Fibroblast of pulmonary artery (primary cell): Measurements from ENCODE around the gene VAV2.
A peak's percentile ranks its signal among the peaks of the same experiment; 100 is the strongest.

Experiments used
- DNase-seq: peaks from one replicate; pipeline ENCODE4 v3.0.0-alpha.2; 2010; ENCODE audit warnings: low read depth
- H3K4me3 ChIP-seq: replicated peaks from 2 replicates; pipeline ENCODE4 v1.5.1; 2011; ENCODE audit warnings: low read depth, mild to moderate bottlenecking, control low read depth, low read length, moderate library complexity
- TF ChIP-seq, protein P1 (sequence below): IDR thresholded peaks from 2 replicates; pipeline ENCODE4 v1.5.1; 2011; ENCODE audit warnings: mild to moderate bottlenecking, control low read depth, low read length, inconsistent platforms; ENCODE audit errors: missing control alignments

Gene VAV2

DNA sequence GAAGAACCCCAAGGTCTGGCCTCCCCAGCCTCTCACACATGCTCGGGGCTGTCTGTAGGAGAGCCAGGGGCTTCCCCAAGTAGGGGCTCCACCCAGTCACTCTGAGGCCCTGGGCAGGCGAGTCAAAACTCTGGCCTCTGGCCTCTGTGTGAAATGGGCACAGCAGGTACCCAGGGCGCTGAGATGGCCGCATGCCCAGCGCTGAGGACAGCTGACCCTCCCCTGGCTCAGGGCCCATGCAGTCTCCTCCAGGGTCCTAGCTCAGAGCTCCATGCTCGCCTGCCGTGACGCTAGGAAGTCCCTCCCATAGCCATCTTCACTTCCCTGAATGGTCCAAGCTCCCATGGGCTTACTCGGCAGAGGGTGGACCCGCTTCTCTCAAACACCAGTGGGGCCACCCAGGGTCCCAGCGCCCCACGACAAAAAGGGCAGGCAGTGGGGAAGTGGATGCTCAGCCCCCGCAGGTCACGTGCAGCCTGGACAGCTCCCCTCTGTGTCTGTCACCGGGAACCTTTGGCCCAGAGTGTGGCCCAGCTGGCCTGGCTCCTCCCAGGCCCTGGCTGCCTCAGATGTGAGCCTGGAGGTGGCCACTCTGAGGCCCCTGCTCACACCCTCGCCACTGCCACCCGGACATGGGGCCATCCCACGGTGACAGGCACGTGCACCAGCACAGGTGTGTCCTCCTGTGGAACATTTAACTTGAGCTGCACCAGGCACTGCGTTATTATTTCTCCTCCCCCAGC lies 12.2 kb upstream of the VAV2 start:
- no peak for DNase-seq

DNA sequence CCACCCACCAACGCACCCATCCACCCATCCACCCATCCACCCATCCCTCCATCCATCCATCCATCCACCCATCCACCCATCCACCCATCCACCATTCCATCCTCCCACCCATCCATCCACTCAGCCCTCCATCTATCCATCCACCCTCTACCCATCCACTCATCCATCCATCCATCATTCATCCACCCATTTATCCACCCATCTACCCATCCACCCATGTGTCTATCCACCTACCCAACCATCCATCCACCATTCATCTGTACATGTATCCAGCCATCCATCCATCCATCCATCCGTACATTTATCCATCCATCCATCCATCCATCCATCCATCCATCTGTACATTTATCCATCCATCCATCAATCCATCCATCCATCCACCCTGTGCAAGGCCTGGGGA lies 11.1 kb upstream of the VAV2 start:
- TF ChIP-seq, protein P1, sequence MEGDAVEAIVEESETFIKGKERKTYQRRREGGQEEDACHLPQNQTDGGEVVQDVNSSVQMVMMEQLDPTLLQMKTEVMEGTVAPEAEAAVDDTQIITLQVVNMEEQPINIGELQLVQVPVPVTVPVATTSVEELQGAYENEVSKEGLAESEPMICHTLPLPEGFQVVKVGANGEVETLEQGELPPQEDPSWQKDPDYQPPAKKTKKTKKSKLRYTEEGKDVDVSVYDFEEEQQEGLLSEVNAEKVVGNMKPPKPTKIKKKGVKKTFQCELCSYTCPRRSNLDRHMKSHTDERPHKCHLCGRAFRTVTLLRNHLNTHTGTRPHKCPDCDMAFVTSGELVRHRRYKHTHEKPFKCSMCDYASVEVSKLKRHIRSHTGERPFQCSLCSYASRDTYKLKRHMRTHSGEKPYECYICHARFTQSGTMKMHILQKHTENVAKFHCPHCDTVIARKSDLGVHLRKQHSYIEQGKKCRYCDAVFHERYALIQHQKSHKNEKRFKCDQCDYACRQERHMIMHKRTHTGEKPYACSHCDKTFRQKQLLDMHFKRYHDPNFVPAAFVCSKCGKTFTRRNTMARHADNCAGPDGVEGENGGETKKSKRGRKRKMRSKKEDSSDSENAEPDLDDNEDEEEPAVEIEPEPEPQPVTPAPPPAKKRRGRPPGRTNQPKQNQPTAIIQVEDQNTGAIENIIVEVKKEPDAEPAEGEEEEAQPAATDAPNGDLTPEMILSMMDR: no peak
- H3K4me3 ChIP-seq: no peak overlapping the region
- DNase-seq: no peak

More for the DNA sequence above, 12.2 kb upstream of the VAV2 start:
- H3K4me3 ChIP-seq: no peak overlapping the region
- TF ChIP-seq, protein P1: no peak

DNA sequence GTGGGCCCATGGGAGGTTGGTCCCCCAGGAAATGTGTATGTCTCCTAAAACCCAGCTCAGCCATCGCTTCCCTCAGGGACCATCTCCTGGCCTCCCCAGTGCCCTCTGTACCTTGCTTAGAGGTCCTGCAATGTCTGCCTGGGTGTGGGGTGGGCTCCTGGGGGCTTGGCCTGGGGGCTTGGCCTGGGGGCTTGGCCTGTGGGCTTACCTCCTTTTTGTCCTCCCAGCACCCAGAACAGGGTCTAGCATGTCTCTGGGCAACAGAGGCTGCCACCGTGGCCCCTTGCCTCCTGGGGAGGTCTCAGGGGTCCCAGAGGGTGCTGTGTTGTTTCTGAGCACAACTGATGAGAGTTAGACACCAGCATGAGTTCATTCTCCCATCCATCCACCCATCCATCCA lies 10.7 kb upstream of the VAV2 start:
- DNase-seq: no peak
- TF ChIP-seq, protein P1: no peak

DNA sequence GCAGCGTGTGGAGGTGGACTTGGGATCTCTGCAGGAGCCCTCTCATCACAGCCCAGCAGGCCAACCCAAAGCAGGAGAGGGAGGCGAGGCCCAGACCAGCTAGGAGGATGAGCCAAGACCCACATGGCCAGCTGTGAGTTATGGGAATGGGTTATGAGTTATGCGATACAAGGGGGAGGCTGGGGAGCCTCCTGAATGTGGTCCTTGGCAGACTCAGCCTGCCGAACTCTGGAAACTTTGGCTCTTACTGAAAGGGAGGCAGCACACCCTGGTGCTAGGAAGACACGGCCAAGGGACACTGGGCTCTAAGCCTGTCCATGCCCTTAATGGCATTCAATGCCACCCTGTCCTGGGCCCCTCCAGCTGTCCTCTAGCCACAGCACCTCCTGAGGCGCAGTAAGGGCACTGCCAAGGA lies 7.7 kb upstream of the VAV2 start:
- no peak overlapping the region for H3K4me3 ChIP-seq
- no peak for DNase-seq
- TF ChIP-seq, protein P1: no peak

More for the DNA sequence above, 10.7 kb upstream of the VAV2 start:
- no peak overlapping the region for H3K4me3 ChIP-seq

DNA sequence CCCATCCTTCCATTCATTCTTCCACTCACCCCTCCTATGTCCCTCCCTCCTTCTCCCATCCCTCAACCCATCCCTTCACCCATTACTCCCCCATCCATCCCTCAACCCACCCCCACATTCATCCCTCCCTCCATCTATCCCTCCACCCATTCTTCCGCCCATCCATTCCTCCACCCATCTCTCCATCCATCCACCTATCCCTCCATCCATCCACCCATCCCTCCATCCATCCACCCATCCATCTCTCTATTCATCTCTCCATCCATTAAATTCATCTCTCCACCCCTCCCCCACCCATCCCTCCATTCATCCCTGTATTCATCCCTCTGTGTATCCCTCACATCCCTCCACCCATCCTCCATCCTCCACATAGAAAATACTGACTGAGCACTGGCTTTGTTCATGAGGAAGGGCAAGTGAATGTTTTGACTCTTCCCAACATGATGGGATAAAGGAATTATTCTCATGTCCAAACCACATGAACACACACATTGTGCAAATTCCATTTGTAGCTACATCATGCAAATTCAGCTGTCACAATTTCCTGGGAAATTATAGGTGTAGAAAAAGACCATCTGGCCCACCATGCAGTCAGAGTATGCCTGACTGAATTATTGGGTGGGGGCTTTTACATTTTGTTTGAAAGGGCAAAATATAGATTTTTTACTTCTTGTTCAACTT lies 6.9 kb upstream of the VAV2 start:
- DNase-seq: peak; percentile 34
- TF ChIP-seq, protein P1: no peak
- H3K4me3 ChIP-seq: no peak overlapping the region

DNA sequence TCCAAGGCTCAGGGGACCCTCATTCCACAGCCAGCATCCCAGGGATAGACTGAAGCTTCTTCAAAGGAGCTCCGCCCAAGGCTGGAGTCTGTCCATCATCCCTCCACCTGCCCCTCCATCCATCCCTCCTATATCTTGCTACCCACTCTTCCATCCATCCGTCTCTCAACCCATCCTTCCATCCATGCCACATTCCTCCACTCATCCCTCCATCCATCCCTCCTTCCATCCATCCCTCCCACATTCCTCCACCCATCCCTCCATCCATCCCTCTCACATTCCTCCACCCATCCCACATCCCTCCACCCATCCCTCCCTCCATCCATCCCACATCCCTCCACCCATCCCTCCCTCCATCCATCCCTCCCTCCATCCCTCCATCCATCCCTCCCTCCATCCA lies 5.5 kb upstream of the VAV2 start:
- no peak for DNase-seq
- TF ChIP-seq, protein P1: no peak
- H3K4me3 ChIP-seq: no peak overlapping the region
